Astrocyte (in vitro differentiated cells and primary cell): ENCODE results near the gene MDP1. TPM values are rescaled to one million over a fixed set of nuclear protein-coding genes. Genes with fewer than 3 reads are reported as not detected.

ENCODE experiments used
- DNase-seq: peaks from one replicate; pipeline ENCODE4 v3.0.0-alpha.2; 2010; ENCODE audit warnings: low read depth
- FAIRE-seq: peaks from 2 replicates; lab custom pipeline; 2011; peaks lifted over from hg19 to GRCh38; lab: Jason Lieb, UNC
- H2AFZ ChIP-seq: 2 replicates; pipeline ENCODE4 v1.6.0; 2012; ENCODE audit warnings: low read depth, low read length, inconsistent platforms
- H3K27ac ChIP-seq: 2 replicates; pipeline ENCODE4 v1.5.1; 2011; ENCODE audit warnings: low read depth, low read length, inconsistent platforms
- H3K27me3 ChIP-seq: 2 replicates; pipeline ENCODE4 v1.6.0; 2011; ENCODE audit warnings: low read length, inconsistent platforms; ENCODE audit not compliant: insufficient read depth
- H3K36me3 ChIP-seq: 2 replicates; pipeline ENCODE4 v1.5.1; 2011; ENCODE audit warnings: low read length, inconsistent platforms; ENCODE audit not compliant: insufficient read depth
- H3K4me1 ChIP-seq: 2 replicates; pipeline ENCODE4 v1.5.1; 2011; ENCODE audit warnings: low read length, inconsistent platforms; ENCODE audit not compliant: insufficient read depth
- H3K4me2 ChIP-seq: 2 replicates; pipeline ENCODE4 v1.6.0; 2012; ENCODE audit warnings: low read length, inconsistent platforms
- H3K4me3 ChIP-seq: 2 replicates; pipeline ENCODE4 v1.5.1; 2011; ENCODE audit warnings: low read depth, mild to moderate bottlenecking, low read length, inconsistent platforms; ENCODE audit not compliant: insufficient read depth
- H3K79me2 ChIP-seq: 2 replicates; pipeline ENCODE4 v1.6.0; 2012; ENCODE audit warnings: mild to moderate bottlenecking, low read length, inconsistent platforms; ENCODE audit not compliant: insufficient read depth
- H3K9ac ChIP-seq: 2 replicates; pipeline ENCODE4 v1.6.0; 2012; ENCODE audit warnings: mild to moderate bottlenecking, low read length, inconsistent platforms
- H3K9me3 ChIP-seq: 2 replicates; pipeline ENCODE4 v1.5.1; 2012; ENCODE audit warnings: low read depth, mild to moderate bottlenecking, low read length, inconsistent platforms; ENCODE audit not compliant: insufficient read depth
- H4K20me1 ChIP-seq: 2 replicates; pipeline ENCODE4 v1.6.0; 2012; ENCODE audit warnings: low read length, inconsistent platforms; ENCODE audit not compliant: insufficient read depth
- H3K27ac Mint-ChIP-seq: one replicate; pipeline ENCODE4 v1.8.0; 2021; ENCODE audit warnings: mild to moderate bottlenecking, mixed read lengths; ENCODE audit not compliant: unreplicated experiment
- H3K27me3 Mint-ChIP-seq: one replicate; pipeline ENCODE4 v1.8.0; 2021; ENCODE audit warnings: low read depth, mixed read lengths; ENCODE audit not compliant: unreplicated experiment
- H3K36me3 Mint-ChIP-seq: one replicate; pipeline ENCODE4 v1.8.0; 2021; ENCODE audit warnings: low read depth, mixed read lengths; ENCODE audit not compliant: unreplicated experiment
- H3K4me1 Mint-ChIP-seq: one replicate; pipeline ENCODE4 v1.8.0; 2021; ENCODE audit warnings: low read depth, mixed read lengths; ENCODE audit not compliant: unreplicated experiment
- H3K4me3 Mint-ChIP-seq: one replicate; pipeline ENCODE4 v1.8.0; 2021; ENCODE audit warnings: mild to moderate bottlenecking, moderate library complexity, mixed read lengths; ENCODE audit not compliant: unreplicated experiment
- H3K9me3 Mint-ChIP-seq: one replicate; pipeline ENCODE4 v1.8.0; 2021; ENCODE audit warnings: mild to moderate bottlenecking, mixed read lengths; ENCODE audit not compliant: unreplicated experiment
- EZH2 ChIP-seq: IDR thresholded peaks from 2 replicates; pipeline ENCODE4 v1.6.1; 2012; ENCODE audit warnings: mild to moderate bottlenecking, low read length, inconsistent platforms; ENCODE audit not compliant: insufficient read depth
- total RNA-seq: library from RNA; stranded (reverse); gene quantifications from 2 replicates; pipeline ENCODE4 v1.2.1, GENCODE V29; 2021
- TF ChIP-seq, protein P1 (sequence below): IDR thresholded peaks from 2 replicates; pipeline ENCODE4 v1.5.1; 2011; ENCODE audit warnings: low read depth, mild to moderate bottlenecking, inconsistent platforms, low read length, moderate library complexity; ENCODE audit not compliant: insufficient read depth

MDP1 gene
- total RNA-seq, 1 donor from 2014 or later, result 8.9 TPM

DNA sequence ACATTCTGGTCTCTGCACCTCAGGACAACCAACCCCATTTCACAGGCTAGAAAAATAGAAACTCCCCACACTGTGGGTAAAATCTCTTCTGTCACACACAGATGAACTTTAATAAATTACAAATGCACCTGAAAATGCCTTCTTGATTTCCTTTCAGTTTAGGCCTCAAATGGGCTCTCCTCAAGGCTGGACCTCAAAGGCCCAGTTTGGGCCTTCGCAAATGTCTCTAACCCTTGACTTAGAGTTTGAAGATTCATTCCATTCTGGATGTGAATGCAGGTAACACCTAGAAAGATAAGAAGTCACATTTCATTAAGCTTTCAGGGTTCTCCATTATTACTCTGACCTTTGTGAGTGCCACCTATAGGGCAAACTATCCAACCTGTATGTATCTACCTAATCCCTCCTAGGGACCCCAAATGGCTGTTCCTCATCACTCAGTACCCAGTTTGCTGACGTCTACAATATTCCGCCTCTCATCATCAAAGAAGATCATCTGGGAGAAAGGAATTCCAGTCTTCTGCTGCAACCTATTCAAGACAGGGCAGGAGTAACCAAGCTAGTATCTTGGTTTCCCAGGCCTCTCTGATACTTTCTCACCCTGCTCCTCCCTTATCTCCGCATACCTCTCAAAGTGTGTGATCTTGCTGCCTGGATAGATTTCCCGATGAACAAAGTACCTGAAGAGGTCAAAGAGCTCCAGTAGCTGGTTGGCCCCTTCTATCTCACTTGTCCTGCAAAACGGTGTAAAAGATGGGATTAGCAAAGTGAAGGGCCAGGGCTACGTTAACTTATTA, 1.8 kb downstream of the MDP1 start:
- Mint-ChIP-seq H3K36me3 (peaks cover 19% of the 10 kb centered on the region), H3K4me3 (peak overlapping the region; percentile 92), H3K4me1 (peaks cover 11% of the 10 kb centered on the region), H3K27me3 (no peaks in the 10 kb centered on the region), H3K9me3 (no peaks in the 10 kb centered on the region), H3K27ac (peak overlapping the region; percentile 100)
- TF ChIP-seq EZH2, result no peak
- TF ChIP-seq, protein P1, sequence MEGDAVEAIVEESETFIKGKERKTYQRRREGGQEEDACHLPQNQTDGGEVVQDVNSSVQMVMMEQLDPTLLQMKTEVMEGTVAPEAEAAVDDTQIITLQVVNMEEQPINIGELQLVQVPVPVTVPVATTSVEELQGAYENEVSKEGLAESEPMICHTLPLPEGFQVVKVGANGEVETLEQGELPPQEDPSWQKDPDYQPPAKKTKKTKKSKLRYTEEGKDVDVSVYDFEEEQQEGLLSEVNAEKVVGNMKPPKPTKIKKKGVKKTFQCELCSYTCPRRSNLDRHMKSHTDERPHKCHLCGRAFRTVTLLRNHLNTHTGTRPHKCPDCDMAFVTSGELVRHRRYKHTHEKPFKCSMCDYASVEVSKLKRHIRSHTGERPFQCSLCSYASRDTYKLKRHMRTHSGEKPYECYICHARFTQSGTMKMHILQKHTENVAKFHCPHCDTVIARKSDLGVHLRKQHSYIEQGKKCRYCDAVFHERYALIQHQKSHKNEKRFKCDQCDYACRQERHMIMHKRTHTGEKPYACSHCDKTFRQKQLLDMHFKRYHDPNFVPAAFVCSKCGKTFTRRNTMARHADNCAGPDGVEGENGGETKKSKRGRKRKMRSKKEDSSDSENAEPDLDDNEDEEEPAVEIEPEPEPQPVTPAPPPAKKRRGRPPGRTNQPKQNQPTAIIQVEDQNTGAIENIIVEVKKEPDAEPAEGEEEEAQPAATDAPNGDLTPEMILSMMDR, result no peak
- Histone ChIP-seq H3K27me3 (no peaks in the 10 kb centered on the region), H3K4me2 (peak overlapping the region; percentile 83), H3K36me3 (no peaks in the 10 kb centered on the region), H2AFZ (peak overlapping the region; percentile 97), H3K9me3 (no peaks in the 10 kb centered on the region), H3K27ac (peak overlapping the region; percentile 98), H4K20me1 (no peaks in the 10 kb centered on the region), H3K4me1 (peaks cover 8% of the 10 kb centered on the region), H3K4me3 (peak overlapping the region; percentile 87), H3K79me2 (peaks cover 19% of the 10 kb centered on the region), H3K9ac (peak overlapping the region; percentile 98)
- DNase-seq (no peak), FAIRE-seq (no peak)

DNA sequence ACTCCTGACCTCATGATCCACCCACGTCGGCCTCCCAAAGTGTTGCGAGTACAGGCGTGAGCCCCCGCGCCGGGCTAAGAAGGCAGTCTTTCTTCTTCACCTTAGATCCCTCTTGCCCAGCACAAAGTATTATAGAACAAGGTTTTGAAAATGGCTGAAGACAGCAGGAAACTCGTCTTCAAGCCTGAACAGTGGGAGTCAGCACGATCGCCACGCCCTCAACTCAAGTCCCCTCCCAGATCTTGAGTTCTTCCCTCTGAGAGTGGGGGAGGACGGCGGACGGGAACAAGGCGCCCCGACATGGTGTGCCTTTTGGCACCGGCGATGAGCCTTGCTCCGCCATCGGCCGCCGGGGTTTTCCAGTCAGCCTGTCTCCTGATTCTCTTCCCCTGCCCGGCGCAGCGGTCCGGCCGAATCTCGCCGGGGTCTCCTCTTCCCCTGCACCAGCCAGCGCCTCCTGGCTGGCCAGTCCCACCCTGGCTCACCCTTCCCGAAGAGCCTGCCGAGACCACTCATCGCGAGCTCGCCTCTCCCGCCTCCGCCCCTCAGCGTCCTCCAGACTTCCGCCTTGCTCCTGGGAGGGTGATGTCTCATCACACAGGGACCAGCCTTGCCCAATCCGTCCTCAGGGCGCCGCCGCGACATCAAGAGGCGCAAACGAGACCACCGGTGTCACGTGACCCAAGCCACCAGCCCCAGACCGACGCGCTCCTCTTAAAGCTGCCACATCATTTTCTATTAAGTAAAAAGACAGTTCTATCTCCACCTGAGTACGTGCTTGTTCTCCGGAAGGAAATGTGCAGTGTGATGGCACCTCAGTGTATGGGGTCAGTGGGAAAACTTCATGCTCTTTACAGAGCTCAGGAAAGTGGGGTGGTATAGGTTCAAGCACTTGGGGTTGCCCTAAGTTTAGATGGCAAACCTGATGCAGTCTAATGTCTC, 2.7 kb downstream of the MDP1 start, which contains the start of gene CHMP4A:
Gene CHMP4A (minus strand): TSS at position 565 of the 942 bp plus-strand sequence. CDS start 49 bp downstream, at position 516.
- H3K36me3 ChIP-seq, result no peaks in the 10 kb centered on the region
- peak; percentile 96 for DNase-seq
- no peak for FAIRE-seq
- Mint-ChIP-seq H3K27me3 (no peaks in the 10 kb centered on the region), H3K4me1 (peaks cover 11% of the 10 kb centered on the region), H3K4me3 (peak within 1 kb of the TSS; percentile 92), H3K9me3 (no peaks in the 10 kb centered on the region), H3K36me3 (peaks cover 22% of the 10 kb centered on the region), H3K27ac (peak within 1 kb of the TSS; percentile 100)
- H3K9me3 ChIP-seq, result no peaks in the 10 kb centered on the region
- H3K27me3 ChIP-seq, result no peaks in the 10 kb centered on the region
- TF ChIP-seq, protein P1, result no peak
- no peak for TF ChIP-seq EZH2
- peaks cover 12% of the 10 kb centered on the region for H3K79me2 ChIP-seq
- peak within 1 kb of the TSS; percentile 97 for H2AFZ ChIP-seq
- H3K4me3 ChIP-seq, result peak within 1 kb of the TSS; percentile 87
- no peaks in the 10 kb centered on the region for H4K20me1 ChIP-seq
- peak within 1 kb of the TSS; percentile 98 for H3K27ac ChIP-seq
- H3K9ac ChIP-seq, result peak within 1 kb of the TSS; percentile 98
- H3K4me2 ChIP-seq, result peak within 1 kb of the TSS; percentile 83
- H3K4me1 ChIP-seq, result peaks cover 8% of the 10 kb centered on the region
